Measurements from ENCODE around the gene C4orf50. TPM values are rescaled to one million over a fixed set of nuclear protein-coding genes. Genes with fewer than 3 reads are reported as not detected.
"Not testable (repeated sequence)": the region's sequence is repeated elsewhere in the genome, so short reads cannot be mapped to it uniquely, and the experiment has no call there.

Gene C4orf50
- total and polyA plus RNA-seq, 11 donors: 0.05 to 0.11 TPM; not detected in 9

- Histone ChIP-seq H3K27ac (no peak overlapping the region), H3K27me3 (peaks cover 0 to 12% (median 0%) of the 10 kb centered on the region in 9 donors), H3K36me3 (no peaks in the 10 kb centered on the region), H3K4me3 (no peak overlapping the region), H3K9me3 (no peaks in the 10 kb centered on the region), H3K4me1 (no peaks in the 10 kb centered on the region)
- intact Hi-C loops (cut with DNase I): no loop called here
- no peak for DNase-seq
- no peak for ATAC-seq
- no peak for TF ChIP-seq CTCF (IDR thresholded peaks at IDR 0.05)
- no peak for TF ChIP-seq POLR2A (IDR thresholded peaks at IDR 0.05)
- WGBS, 4 donors: 61 to 74% (median 63%) methylated on average over 9 to 12 of the region's 12 CpGs
Measured at GRCh38 chr4:5865896-5866599, 152.2 kb downstream of the C4orf50 start.

GRCh38 chr4:5863461-5864113, 154.6 kb downstream of the C4orf50 start:
- Histone ChIP-seq H3K4me1 (no peaks in the 10 kb centered on the region), H3K27me3 (peaks cover 0 to 5% (median 0%) of the 10 kb centered on the region in 9 donors), H3K36me3 (no peaks in the 10 kb centered on the region), H3K9me3 (no peaks in the 10 kb centered on the region), H3K4me3 (no peak overlapping the region), H3K27ac (no peak overlapping the region)
- WGBS, 4 donors: 65 to 70% (median 68%) methylated on average over 14 to 15 of the region's 15 CpGs
- no peak for TF ChIP-seq CTCF (IDR thresholded peaks at IDR 0.05)
- no peak for TF ChIP-seq POLR2A (IDR thresholded peaks at IDR 0.05)
- DNase-seq: no peak
- ATAC-seq: no peak
- intact Hi-C loops (cut with DNase I): no loop called here

- DNase-seq (no peak), ATAC-seq (no peak)
- intact Hi-C loops (cut with DNase I): no loop called here
- 89 to 91% (median 90%) methylated on average over 16 of the region's 16 CpGs for WGBS, 4 donors
- Histone ChIP-seq H3K27ac (no peak overlapping the region), H3K4me3 (no peak overlapping the region), H3K27me3 (peaks cover 0 to 4% (median 0%) of the 10 kb centered on the region in 9 donors), H3K4me1 (no peaks in the 10 kb centered on the region), H3K36me3 (no peaks in the 10 kb centered on the region), H3K9me3 (no peaks in the 10 kb centered on the region)
- TF ChIP-seq POLR2A (IDR thresholded peaks at IDR 0.05) (no peak), CTCF (IDR thresholded peaks at IDR 0.05) (no peak)
Measured at GRCh38 chr4:5858020-5858769, 160.0 kb downstream of the C4orf50 start.

GRCh38 chr4:5857199-5857598, 161.0 kb downstream of the C4orf50 start:
- H3K27ac ChIP-seq: no peak overlapping the region
- ATAC-seq: no peak
- TF ChIP-seq CTCF (IDR thresholded peaks at IDR 0.05) (no peak), POLR2A (IDR thresholded peaks at IDR 0.05) (no peak)
- intact Hi-C loops (cut with DNase I): no loop called here
- no peaks in the 10 kb centered on the region for H3K9me3 ChIP-seq
- no peaks in the 10 kb centered on the region for H3K36me3 ChIP-seq
- peaks cover 0 to 4% (median 0%) of the 10 kb centered on the region in 9 donors for H3K27me3 ChIP-seq
- DNase-seq: no peak
- 89 to 92% (median 90%) methylated on average over 2 of the region's 2 CpGs for whole genome bisulfite sequencing, 4 donors
- H3K4me3 ChIP-seq: no peak overlapping the region
- H3K4me1 ChIP-seq: no peaks in the 10 kb centered on the region

GRCh38 chr4:5856362-5856761, 161.9 kb downstream of the C4orf50 start:
- WGBS, 4 donors: 93 to 98% (median 95%) methylated on average over 3 of the region's 3 CpGs
- DNase-seq; H3K4me3 ChIP-seq; H3K27ac ChIP-seq; H3K4me1 ChIP-seq; ATAC-seq; intact Hi-C loops (cut with DNase I); H3K27me3 ChIP-seq; H3K9me3 ChIP-seq; H3K36me3 ChIP-seq: not testable (repeated sequence)

All from heart left ventricle (tissue), 16 donors.